Small intestine (tissue), 7 donors: ENCODE data around the gene DEUP1. TPM values are rescaled to one million over a fixed set of nuclear protein-coding genes. Genes with fewer than 3 reads are reported as not detected.

ENCODE experiments used
- DNase-seq, 2 donors: peaks; one replicate each; pipeline versions ENCODE4 v3.0.0 to v3.0.0-alpha.2; 2013
- FAIRE-seq: peaks from 2 replicates; lab custom pipeline; 2012; peaks lifted over from hg19 to GRCh38; lab: Jason Lieb, UNC
- H3K27ac ChIP-seq, 3 donors: one replicate each; pipeline ENCODE4 v1.5.1; 2013; ENCODE audit warnings: low read length in 2 of 3, mild to moderate bottlenecking in 2 of 3, control low read depth in 1 of 3, inconsistent platforms in 1 of 3, low read depth in 1 of 3, moderate library complexity in 1 of 3
- H3K27me3 ChIP-seq, 3 donors: one replicate each; pipeline ENCODE4 v1.6.1; 2013; ENCODE audit warnings: low read length in 3 of 3, inconsistent platforms in 1 of 3; ENCODE audit not compliant: control insufficient read depth in 3 of 3, insufficient read depth in 3 of 3
- H3K36me3 ChIP-seq, 3 donors: one replicate each; pipeline ENCODE4 v1.6.1; 2013; ENCODE audit warnings: low read length in 3 of 3, inconsistent platforms in 1 of 3, low read depth in 1 of 3, mild to moderate bottlenecking in 1 of 3, moderate library complexity in 1 of 3; ENCODE audit not compliant: control insufficient read depth in 3 of 3, insufficient read depth in 2 of 3
- H3K4me1 ChIP-seq, 3 donors: one replicate each; pipeline ENCODE4 v1.6.1; 2013; ENCODE audit warnings: low read length in 2 of 3, inconsistent platforms in 1 of 3, low read depth in 1 of 3, mild to moderate bottlenecking in 1 of 3, moderate library complexity in 1 of 3; ENCODE audit not compliant: control insufficient read depth in 3 of 3, insufficient read depth in 2 of 3
- H3K4me3 ChIP-seq, 3 donors: one replicate each; pipeline ENCODE4 v1.5.1; 2013; ENCODE audit warnings: low read length in 3 of 3, control low read depth in 1 of 3, inconsistent platforms in 1 of 3, low read depth in 1 of 3, mild to moderate bottlenecking in 1 of 3, moderate library complexity in 1 of 3
- H3K9me3 ChIP-seq, 2 donors: one replicate each; pipeline ENCODE4 v1.6.1; 2013; ENCODE audit warnings: low read depth in 1 of 2, low read length in 1 of 2; ENCODE audit not compliant: control insufficient read depth in 2 of 2, insufficient read depth in 1 of 2
- WGBS, 3 donors: extraction: QIAGEN DNeasy Blood & Tissue Kit; methylation state at CpG; one replicate each; pipeline ENCODE4 v1.1.7; 2013; 5-methylcytosine and 5-hydroxymethylcytosine counted together
- polyA plus RNA-seq, 4 donors: library from polyadenylated mRNA; stranded (reverse) in 3 of 4; unstranded in 1 of 4; fragments of 200-250 nt in 3 of 4; fragments of 120-200 nt in 1 of 4; gene quantifications; one replicate each; pipeline versions ENCODE4 v1.2.1 to v1.2.3, GENCODE V29; 2013
- donor health status: healthy with polysubstance abuse.
- donor health status: control.
- donor health status: control.
- donor health status: Bipolar disorder and iron deficiency.
- donor health status: healthy.

Gene DEUP1
- polyA plus RNA-seq, 4 donors, result 0.03 to 0.68 TPM; not detected in 2

DNA sequence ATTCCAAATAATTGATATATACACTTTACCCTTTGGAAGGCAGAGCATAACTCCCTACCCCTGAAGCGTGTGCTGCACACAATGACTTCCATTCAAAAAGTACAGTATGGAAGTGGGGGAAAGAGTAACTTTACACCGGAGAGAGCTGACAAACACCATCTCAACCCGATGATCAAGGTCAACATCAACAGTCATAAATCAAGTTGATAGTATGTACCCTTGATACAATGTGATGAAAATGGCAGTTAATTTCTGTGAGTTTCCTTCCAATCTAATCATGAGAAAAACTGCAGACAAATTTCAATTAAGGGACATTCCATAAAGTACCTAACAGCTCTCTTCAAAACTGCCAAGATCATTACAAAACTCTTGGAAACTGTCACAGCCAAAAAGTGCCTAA lies 6.0 kb upstream of the DEUP1 start:
- Histone ChIP-seq H3K27me3 (no peaks in the 10 kb centered on the region), H3K9me3 (no peaks in the 10 kb centered on the region), H3K36me3 (no peaks in the 10 kb centered on the region), H3K4me1 (no peaks in the 10 kb centered on the region), H3K27ac (no peak overlapping the region), H3K4me3 (no peak overlapping the region)
- no peak for DNase-seq
- 36 to 46% (median 44%) methylated on average over 3 of the region's 3 CpGs for WGBS, 3 donors
- FAIRE-seq, result no peak

DNA sequence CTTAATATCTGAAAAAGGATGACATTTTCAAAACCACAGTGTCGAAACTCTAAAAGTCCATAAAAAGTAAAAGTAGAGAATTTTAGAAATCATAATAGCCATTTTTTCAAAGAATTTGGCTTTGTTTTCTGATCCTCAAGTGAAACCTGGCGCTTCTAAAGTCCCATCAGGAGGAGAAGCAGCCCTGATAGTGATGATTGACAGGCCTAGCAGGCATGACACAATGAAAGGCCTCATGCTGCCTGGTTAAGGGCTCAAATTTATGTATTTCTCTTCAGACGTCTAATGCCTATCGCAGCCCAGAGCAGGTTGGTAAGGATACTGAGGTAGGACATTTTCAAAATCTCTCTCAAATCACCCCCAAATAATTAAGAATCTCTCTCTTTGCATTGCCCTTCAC lies 3.9 kb upstream of the DEUP1 start:
- peaks cover 0 to 9% (median 4%) of the 10 kb centered on the region in 3 donors for H3K27me3 ChIP-seq
- no peak for FAIRE-seq
- H3K27ac ChIP-seq, result no peak overlapping the region
- DNase-seq, result no peak
- 92 to 96% (median 95%) methylated on average over 4 of the region's 4 CpGs for WGBS, 3 donors
- no peak overlapping the region for H3K4me3 ChIP-seq
- H3K4me1 ChIP-seq, result peaks cover 0 to 4% (median 0%) of the 10 kb centered on the region in 3 donors
- H3K9me3 ChIP-seq, result no peaks in the 10 kb centered on the region
- H3K36me3 ChIP-seq, result no peaks in the 10 kb centered on the region

DNA sequence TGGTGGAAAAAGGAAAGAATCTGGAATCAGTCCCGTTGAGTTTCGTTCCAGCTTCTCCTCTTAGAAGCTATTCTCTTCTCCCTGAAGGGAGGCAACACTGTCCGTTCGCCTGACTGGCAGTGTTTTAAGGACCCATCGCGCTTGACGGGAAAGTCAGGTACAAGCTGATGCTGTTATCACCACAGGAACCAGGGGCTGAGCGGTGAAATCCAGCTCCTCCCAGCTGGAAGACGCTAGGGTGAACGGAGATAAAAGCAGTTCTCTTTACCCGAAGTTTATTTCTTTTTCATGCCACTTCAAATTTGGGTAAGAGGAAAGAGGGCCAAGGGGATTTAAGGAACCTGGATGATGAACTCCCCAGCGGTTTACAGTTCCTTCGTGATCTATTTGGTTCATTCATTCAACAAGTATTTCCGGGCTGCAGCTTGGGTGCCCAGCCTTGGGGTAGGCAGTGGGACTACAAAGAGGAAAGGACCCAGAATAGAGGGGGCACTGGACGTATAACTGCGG lies 551 bp upstream of the DEUP1 start:
- Histone ChIP-seq H3K9me3 (no peaks in the 10 kb centered on the region), H3K36me3 (no peaks in the 10 kb centered on the region), H3K27me3 (peaks cover 0 to 9% (median 4%) of the 10 kb centered on the region in 3 donors), H3K4me1 (peaks cover 0 to 4% (median 0%) of the 10 kb centered on the region in 3 donors), H3K27ac (no peak overlapping the region), H3K4me3 (peak overlapping the region in 2 of 3 donors; percentile 41 to 46)
- no peak for DNase-seq
- 2 to 7% (median 7%) methylated on average over 16 of the region's 16 CpGs for WGBS, 3 donors
- no peak for FAIRE-seq

DNA sequence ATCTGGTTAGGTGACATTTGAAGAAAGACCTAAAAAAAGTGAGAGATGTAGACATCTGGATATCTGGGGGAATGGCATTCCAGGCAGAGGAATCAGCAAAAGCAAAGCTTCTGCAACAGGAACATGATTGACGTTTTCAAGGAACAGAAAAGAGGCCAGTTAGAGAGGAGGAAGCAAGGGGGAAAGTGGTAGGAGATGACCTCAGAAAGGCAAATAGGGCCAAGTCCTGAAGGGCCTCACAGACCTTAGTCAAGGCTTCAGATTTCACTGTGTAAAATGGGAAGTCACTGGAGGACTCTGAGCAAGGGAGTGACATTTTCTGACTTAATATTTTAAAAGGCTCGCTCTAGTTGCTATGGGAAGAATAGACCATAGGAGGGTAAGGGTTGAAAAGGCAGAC lies 9.7 kb downstream of the DEUP1 start:
- FAIRE-seq (no peak), DNase-seq (no peak)
- H3K9me3 ChIP-seq, result no peaks in the 10 kb centered on the region
- no peak overlapping the region for H3K27ac ChIP-seq
- H3K4me1 ChIP-seq, result no peaks in the 10 kb centered on the region
- H3K27me3 ChIP-seq, result no peaks in the 10 kb centered on the region
- no peak overlapping the region for H3K4me3 ChIP-seq
- H3K36me3 ChIP-seq, result no peaks in the 10 kb centered on the region
- WGBS, 3 donors, result 65 to 67% (median 66%) methylated on average over 2 of the region's 2 CpGs

DNA sequence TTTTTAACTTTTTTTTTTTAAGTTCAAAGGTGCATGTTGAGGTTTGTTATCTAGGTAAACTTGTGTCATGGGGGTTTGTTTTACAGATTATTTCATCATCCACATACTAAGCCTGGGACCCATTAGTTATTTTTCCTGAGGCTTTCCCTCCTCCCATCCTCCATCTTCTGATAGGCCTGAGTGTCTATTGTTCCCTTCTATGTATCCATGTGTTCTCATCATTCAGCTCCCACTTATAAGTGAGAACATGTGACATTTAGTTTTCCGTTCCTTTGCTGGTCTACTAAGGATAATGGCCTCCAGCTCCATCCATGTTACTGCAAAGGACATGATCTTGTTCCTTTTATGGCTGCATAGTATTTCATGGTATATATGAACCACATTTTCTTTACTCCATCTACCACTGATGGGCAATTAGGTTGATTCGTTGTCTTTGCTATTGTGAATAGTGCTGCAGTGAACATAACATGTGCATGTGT lies 14.4 kb downstream of the DEUP1 start:
- WGBS, 3 donors, result 85 to 88% (median 87%) methylated on average over 2 of the region's 2 CpGs
- DNase-seq (no peak), FAIRE-seq (no peak)

DNA sequence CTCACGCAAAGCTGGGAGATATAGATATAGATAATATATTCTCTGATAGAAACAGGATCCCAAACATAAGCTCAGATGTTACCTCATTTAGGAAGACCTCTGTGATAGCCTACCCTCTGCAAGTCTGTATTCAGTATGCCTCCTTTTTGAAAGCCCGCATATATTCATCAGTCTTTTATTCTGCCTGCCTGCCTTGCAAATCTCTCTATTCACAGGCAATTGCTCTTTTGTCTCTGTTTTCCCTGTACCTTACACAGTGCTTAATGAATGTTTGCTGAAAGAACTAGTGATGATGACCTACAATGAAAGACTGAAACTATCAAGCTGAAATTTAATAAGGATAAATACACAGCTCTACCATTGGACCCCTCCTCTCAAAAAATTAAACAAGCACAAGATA lies 18.4 kb downstream of the DEUP1 start:
- Histone ChIP-seq H3K27me3 (no peaks in the 10 kb centered on the region), H3K36me3 (no peaks in the 10 kb centered on the region), H3K27ac (no peak overlapping the region), H3K4me3 (no peak overlapping the region), H3K9me3 (peaks cover 0 to 6% of the 10 kb centered on the region in 2 donors), H3K4me1 (no peaks in the 10 kb centered on the region)
- no peak for FAIRE-seq
- 72 to 75% (median 74%) methylated on average over 2 of the region's 2 CpGs for WGBS, 3 donors
- no peak for DNase-seq

More for the DNA sequence above, 14.4 kb downstream of the DEUP1 start:
- no peaks in the 10 kb centered on the region for H3K27me3 ChIP-seq
- H3K27ac ChIP-seq, result no peak overlapping the region
- no peak overlapping the region for H3K4me3 ChIP-seq
- no peaks in the 10 kb centered on the region for H3K36me3 ChIP-seq
- H3K4me1 ChIP-seq, result no peaks in the 10 kb centered on the region
- H3K9me3 ChIP-seq, result no peaks in the 10 kb centered on the region

DNA sequence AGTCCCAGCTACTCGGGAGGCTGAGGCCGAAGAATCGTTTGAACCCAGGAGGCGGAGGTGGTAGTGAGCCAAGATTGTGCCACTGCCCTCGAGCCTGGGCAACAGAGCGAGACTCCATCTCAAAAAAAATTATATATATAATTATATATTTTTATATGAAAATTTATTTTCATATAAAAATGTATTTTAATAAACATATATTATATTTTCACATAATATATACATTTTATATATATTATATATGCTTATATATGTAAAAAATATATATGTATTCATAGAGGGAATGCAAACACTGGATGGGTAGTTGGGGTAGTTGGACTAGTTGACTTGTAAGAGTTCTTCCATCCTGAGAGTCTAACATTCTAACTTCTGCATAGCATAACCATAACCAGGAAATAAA lies 20.3 kb downstream of the DEUP1 start:
- peaks cover 0 to 6% of the 10 kb centered on the region in 2 donors for H3K9me3 ChIP-seq
- no peak overlapping the region for H3K4me3 ChIP-seq
- FAIRE-seq (no peak), DNase-seq (no peak)
- H3K4me1 ChIP-seq, result no peaks in the 10 kb centered on the region
- no peaks in the 10 kb centered on the region for H3K27me3 ChIP-seq
- H3K27ac ChIP-seq, result no peak overlapping the region
- WGBS, 3 donors, result 91 to 92% (median 92%) methylated on average over 6 of the region's 6 CpGs
- no peaks in the 10 kb centered on the region for H3K36me3 ChIP-seq

DNA sequence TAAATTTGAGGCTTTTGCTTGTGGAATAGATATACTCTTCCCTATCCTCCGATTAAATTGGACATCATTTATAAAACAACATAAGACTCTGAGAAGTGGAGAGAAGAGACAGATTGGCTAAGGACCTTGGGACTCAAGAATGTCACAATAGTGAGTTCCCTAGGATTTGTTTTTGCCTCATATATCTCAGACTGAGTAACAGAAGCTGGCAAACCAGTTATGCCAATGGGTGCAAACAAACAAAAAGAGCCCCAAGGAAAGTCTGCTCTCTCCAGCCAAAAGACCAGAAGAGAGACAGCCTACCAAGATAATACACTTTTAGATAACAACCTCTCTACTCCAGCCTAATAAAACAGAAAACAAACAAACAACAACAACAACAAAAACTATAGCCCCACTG lies 28.9 kb downstream of the DEUP1 start:
- Histone ChIP-seq H3K9me3 (no peaks in the 10 kb centered on the region), H3K27me3 (no peaks in the 10 kb centered on the region), H3K36me3 (no peaks in the 10 kb centered on the region), H3K4me1 (no peaks in the 10 kb centered on the region), H3K27ac (no peak overlapping the region), H3K4me3 (no peak overlapping the region)
- DNase-seq, result no peak
- 91 to 96% (median 92%) methylated on average over 1 of the region's 1 CpG for WGBS, 3 donors
- FAIRE-seq, result no peak

DNA sequence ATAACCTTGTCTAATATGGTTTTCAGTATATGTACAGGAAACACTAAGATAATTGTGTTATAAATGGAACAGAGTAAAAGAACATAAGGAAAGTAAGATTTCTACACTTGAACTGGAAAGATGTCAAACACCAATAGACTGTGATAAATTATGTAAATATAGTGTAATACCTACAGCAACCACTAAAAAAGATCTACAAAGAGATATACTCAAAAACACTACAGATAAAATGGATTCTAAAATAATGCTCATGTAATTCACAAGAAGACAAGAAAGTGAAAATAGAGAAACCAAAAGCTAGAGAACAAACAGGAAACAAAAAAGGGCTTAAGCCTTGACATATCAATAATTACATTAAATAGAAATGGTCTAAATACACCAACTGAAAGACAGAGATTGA lies 30.9 kb downstream of the DEUP1 start:
- H3K27ac ChIP-seq, result no peak overlapping the region
- H3K36me3 ChIP-seq, result no peaks in the 10 kb centered on the region
- no peaks in the 10 kb centered on the region for H3K9me3 ChIP-seq
- H3K27me3 ChIP-seq, result no peaks in the 10 kb centered on the region
- H3K4me3 ChIP-seq, result no peak overlapping the region
- no peak for FAIRE-seq
- DNase-seq, result no peak
- H3K4me1 ChIP-seq, result no peaks in the 10 kb centered on the region
